Measurements from ENCODE around the gene ATG7.
"Not testable (repeated sequence)": the region's sequence is repeated elsewhere in the genome, so short reads cannot be mapped to it uniquely, and the experiment has no call there.

Gene ATG7

GRCh38 chr3:11558918-11559815 lies 287.0 kb downstream of the ATG7 start:
- DNase-seq = no peak

GRCh38 chr3:11559816-11560633 lies 287.8 kb downstream of the ATG7 start:
- no peak for DNase-seq

DNA sequence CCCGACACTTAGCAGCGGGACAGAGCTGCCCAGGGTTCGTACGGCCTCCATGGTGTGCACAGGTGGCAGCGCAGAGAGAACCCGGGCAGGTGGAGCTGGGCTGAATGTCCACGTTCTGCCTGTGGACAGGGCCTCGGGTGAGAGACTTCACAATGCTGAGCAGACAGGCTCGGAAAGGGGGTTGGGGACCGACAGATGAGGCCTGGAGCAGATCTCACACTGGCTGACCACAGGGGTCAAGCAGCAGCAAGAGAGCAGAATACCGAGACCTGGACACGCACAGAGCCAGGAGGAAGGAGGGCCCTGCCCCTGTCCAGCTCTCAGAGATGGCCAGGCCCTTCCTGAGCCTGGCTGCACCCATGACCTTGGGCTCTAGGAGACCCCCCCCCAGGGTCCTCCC lies 288.5 kb downstream of the ATG7 start:
- no peak for DNase-seq

- DNase-seq = no peak
These were observed 290.2 kb downstream of the ATG7 start for GRCh38 chr3:11562277-11562881.

DNA sequence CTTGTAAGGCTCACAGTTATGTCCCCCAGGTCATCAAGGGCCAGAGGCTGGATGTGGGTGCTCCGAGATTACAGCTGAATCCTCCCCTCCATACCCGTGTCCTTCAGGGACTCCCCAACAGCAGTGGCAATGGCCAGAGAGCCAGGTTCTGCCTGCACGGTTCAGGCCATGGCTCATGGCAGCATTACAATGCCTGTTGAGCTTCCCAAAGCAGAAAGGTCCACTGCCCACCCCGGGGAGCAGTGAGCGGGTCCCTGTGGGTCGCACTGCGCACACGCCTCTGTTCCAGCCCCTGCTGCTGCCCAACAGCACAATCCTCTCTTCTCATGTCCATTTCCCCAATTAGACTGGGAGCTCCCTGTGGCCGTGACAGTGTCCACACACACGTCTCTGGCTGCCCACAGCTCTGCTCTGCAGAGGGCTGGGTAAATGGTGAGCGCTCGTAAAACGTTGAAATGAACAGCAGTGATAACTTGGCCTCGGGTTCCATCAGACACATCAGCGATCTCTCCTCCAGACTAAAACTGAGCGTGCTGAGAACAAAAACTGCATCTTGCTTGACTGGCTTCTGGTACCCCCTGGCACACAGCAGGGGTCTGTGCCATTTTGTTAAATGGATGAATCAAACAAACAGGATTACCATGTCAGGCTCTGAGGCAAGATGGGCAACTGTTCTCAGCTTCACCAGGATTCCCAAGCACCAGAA lies 291.1 kb downstream of the ATG7 start:
- no peak for DNase-seq

DNA sequence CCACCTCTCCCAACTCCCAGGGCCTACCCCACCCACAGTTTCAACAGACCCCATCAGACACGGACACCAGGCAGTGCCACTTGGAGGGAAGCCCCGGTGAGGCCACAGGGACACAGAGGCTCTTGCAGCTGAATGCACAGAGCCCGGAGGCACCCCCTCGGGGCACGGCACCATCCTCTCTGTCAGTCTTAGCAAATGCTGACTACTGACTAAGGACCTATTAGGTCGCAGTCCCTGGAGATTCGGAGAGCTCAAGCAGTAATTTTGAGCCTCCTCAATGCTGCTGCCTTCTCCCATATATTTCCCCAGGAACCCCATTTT lies 291.6 kb downstream of the ATG7 start:
- DNase-seq = no peak

DNA sequence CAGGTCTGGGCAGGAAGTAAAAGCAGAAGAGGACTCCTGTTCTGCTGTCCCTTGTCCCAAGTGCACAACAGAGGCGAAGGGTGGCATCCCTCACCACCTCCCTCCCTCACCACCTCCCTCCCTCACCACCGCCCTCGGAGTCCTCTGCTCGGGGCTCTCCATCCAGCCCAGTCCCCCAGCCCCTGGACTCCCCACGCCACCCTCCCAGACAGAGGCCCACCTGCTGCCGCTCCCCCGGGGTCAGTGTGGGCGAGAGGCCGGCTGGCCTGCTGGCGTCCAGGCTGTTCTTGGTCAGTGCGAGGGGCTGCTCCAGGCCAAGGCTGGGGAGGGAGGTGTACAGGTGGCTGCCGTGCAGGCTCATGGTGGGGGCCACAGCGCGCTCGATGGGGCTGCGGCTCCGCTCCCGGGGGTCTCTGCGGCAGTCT lies 292.4 kb downstream of the ATG7 start:
- no peak for DNase-seq

- no peak for DNase-seq
These were observed 292.9 kb downstream of the ATG7 start for GRCh38 chr3:11565072-11565471.

- no peak for DNase-seq
These were observed 293.3 kb downstream of the ATG7 start for GRCh38 chr3:11565492-11565891.

GRCh38 chr3:11565932-11566331 lies 293.7 kb downstream of the ATG7 start:
- no peak for DNase-seq

- no peak for DNase-seq
These were observed 294.3 kb downstream of the ATG7 start for GRCh38 chr3:11566478-11566877.

- no peak for DNase-seq
These were observed 294.7 kb downstream of the ATG7 start for GRCh38 chr3:11566916-11567315.

DNA sequence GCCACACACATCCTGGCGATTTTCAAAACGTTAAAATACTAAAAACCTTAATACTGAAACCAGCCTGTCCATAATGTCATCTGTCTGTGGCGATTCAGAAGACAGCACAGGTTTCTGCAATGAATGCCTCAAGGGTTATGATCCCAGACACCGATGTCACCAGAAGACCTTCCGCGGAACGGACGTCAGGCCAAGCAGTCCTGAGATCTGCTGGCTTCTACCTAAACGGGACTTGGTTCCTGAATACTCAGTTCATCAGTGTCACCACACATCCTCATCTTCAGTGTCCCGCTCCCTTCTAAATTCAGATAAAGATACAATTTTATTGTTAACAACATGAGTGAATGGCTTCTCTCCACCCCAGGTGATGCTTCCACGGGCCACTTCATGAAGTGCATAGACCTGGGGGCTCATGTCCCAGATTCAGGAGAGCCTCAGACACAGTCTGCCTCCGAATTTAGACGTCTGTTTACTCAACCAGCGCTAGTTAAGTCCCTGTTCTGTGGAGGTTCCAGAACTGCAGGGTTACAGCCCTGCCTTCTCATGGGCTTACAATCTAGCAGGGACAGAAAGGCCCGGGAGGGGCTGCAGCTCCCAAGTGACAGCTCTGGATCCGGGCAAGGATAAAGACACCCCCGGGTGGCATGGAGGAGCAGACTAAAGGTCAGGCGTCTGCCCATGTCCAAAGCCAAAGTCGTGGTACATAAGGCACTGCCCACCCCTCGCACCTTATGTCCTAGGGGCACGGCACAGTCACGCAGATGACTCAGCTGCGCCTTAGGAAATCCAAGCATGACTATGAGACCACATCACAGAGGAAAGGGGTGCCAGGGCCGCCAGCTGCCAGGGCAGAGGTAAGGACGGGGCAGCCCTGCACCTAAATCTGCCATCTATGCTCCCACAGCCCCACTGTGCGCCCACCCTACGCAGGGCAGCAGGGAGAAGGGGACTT lies 295.6 kb downstream of the ATG7 start:
- no peak for DNase-seq

DNA sequence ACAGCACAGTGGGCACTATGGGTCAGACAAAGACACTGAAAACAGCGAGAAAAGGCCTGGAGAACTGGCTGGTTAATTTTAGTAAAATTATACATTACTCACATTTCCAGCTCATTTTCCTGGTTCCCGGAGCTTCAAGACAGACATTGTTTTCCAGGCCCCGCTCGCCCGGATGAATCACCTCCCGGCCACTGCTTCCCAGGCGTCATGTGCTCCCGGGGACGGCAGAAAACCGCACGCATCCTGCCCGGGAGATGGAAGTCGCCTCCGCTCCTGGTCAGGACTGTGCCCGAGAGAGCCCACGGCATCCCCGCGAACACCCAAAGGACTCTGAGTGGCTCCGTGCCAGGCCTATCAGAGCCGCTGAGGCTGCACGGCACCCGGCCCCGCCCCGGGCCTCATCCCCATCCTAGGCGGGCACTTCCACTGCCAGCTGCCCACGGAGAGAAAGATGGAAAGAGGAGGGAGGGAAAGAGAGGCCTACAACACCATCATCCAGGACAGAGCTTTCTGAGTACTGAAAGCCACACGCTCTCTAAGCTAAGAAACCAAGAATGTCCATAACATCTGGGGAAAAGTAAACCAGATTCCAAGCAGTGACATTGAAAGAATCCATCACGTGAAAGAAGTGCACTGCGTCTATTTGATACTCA lies 296.4 kb downstream of the ATG7 start:
- no peak for DNase-seq

DNA sequence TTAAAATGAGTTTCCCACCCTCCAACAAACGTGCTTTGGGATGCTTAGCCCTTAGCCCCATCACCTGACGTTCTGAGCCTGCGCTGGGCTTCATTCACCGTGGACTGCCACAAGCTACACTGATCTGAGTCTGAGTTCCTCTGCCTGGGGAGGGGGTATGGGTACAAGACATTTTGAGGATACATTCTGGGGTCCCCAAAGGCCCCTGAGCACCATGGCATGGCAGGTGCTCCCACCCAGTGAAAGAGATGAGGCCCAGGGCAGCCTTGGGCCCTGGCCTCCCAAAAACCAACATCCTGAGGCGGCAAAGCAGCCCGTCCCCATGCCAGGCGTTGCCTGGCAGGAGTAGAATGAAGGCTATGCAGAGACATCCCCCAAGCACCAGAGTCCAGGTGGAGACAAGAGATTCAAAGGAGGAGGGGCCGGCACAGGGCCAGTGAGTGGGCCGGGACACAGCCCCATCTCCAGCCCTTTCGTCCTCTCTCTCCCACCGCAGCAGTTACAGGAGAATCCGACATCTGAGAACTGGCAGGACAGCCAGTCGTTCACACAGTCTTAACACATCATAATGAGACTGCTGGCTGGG lies 297.1 kb downstream of the ATG7 start:
- no peak for DNase-seq

DNA sequence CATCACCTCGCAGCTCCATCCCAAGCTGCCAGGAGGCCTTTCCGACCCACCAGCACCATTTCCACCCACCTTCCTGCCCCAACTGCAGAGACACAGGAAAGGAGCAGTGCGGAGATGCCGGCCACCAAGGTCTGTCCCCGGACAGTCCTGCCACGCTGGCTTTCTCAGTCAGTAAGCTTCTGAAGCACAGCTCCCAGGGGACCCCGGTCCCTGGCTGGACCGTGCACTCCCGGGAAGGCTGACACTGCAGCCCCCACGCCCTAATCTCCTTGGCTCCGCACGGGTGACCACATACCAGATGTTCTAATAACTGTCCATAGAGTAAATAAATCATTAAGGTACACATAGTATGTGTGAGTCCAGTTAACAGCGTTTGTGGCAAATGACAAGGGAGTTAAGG lies 298.1 kb downstream of the ATG7 start:
- DNase-seq = no peak

GRCh38 chr3:11570789-11571495 lies 298.7 kb downstream of the ATG7 start:
- DNase-seq = no peak

- not testable (repeated sequence) for DNase-seq
These were observed 300.5 kb downstream of the ATG7 start for GRCh38 chr3:11572660-11573059.

DNA sequence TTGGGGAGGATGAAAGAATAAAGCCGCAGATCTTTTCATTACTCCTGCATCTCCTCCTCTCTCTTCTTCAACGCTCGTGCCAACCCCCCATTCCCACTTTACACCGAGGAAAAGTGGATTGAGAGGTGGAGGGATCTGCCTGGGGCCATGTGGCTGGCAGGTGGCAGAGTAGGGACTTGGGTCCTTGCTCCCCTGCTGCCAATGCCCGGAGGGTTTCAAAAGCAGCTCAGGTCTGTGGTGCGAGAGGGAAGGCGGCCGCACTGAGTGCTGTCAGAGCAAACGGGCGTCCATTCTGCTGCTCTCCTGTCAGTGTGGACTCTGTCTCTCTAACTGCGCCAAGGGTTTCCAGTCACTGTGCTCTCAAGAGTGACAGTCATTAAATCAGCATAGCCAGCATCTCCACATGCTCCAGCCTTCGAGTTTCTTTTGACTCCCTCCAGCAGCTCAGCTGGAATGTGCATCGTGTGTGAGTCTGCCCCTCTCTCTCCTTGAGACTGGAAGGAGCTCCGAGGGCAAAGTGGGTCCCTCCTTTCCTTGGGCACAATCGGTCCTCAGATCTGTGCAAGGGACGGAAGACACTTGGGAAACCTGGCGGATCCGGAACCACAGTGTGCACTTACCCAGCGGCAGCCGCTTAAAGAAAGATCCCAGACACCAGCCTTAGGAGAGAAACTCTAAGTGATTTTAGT lies 302.9 kb downstream of the ATG7 start:
- no peak for DNase-seq

DNA sequence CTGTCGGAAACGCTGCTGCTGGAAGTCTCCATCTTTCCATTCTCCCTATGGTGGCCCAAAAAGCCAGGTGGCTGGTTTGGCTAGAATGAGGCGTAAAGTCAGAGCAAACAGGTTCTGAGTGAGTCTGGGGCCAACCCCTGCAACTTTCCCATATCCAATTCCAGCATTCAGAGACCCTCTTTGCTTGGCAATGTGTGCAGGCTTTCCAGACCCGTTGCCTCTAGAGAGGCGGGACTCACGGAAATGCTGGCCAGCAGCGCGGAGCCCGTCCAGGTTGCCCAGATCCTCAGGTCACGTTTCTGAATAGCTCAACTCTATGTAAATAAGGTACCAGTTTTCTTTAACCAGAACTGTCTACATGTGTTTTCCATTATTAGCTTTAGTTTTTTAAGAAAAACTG lies 303.5 kb downstream of the ATG7 start:
- no peak for DNase-seq

Data from NCI-H1930 (cell line).